ENCODE results near the gene MPV17L2.

Gene MPV17L2

DNA sequence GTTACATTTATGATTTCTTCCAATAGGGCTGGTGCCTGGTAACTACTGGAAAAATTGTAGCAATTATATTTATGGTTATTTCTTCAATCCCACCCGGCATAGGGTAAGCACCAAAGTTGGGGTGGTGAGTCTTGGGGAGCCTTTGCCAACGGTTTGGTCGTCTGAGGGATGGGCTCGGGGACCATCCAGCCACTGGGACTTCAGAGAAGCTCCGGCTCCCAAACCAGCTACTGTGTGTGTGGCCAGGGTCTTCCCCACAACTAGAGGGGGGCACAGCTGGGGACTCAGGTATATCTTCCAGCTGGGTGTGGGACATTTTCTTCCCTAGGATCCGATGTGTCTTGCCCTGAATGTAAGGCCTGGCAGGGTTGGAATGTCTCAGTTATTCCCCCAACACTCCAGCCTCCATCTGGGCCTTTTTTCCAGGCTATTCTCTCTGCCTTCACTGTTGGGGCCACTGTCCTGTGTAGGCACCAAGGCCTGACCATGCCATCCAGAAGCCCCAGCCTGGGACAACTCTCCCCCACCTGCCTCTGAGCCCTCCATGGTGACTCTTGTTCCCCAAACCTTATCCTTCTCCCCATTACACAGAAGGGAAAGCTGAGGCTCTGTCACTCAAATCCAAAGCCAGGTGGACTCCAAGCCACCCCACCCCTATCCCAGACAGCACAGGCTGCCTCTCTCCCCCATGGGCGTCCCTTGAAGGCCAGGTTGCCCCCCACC, 20.5 kb upstream of the MPV17L2 start:
- TF ChIP-seq, protein P1, sequence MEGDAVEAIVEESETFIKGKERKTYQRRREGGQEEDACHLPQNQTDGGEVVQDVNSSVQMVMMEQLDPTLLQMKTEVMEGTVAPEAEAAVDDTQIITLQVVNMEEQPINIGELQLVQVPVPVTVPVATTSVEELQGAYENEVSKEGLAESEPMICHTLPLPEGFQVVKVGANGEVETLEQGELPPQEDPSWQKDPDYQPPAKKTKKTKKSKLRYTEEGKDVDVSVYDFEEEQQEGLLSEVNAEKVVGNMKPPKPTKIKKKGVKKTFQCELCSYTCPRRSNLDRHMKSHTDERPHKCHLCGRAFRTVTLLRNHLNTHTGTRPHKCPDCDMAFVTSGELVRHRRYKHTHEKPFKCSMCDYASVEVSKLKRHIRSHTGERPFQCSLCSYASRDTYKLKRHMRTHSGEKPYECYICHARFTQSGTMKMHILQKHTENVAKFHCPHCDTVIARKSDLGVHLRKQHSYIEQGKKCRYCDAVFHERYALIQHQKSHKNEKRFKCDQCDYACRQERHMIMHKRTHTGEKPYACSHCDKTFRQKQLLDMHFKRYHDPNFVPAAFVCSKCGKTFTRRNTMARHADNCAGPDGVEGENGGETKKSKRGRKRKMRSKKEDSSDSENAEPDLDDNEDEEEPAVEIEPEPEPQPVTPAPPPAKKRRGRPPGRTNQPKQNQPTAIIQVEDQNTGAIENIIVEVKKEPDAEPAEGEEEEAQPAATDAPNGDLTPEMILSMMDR (IDR thresholded peaks at IDR 0.05; ENCODE audit: low read length): no peak
- TF ChIP-seq EZH2 (optimal IDR thresholded peaks at IDR 0.05; ENCODE audit: low read depth, low read length): no peak
- TF ChIP-seq EZH2phosphoT487 (IDR thresholded peaks at IDR 0.05; ENCODE audit: low read length): no peak
- no peaks in the 10 kb centered on the region for H3K27me3 ChIP-seq (replicated peaks; ENCODE audit: insufficient read depth, low read length)
- peaks cover 5% of the 10 kb centered on the region; the same call in 1 of the 2 replicates for H3K79me2 ChIP-seq (ENCODE audit: low read length)
- H3K9me2 ChIP-seq (replicated peaks; ENCODE audit: insufficient read depth, low read length): no peaks in the 10 kb centered on the region
- H3K4me3 ChIP-seq (ENCODE audit: low read length): no peak overlapping the region
- H3F3A ChIP-seq (ENCODE audit: insufficient read depth, low read length): peaks cover 10% of the 10 kb centered on the region; the same call in 1 of the 2 replicates
- no peak for DNase-seq
- no peak overlapping the region for H3K27ac ChIP-seq (ENCODE audit: low read length)
- H3K4me2 ChIP-seq (ENCODE audit: low read depth, low read length): no peak overlapping the region
- H3K36me3 ChIP-seq (replicated peaks; ENCODE audit: insufficient read depth, low read length): no peaks in the 10 kb centered on the region
- H2AFZ ChIP-seq (ENCODE audit: low read length): no peak overlapping the region
- no peak overlapping the region for H3K9ac ChIP-seq (ENCODE audit: low read length)
- peaks cover 8% of the 10 kb centered on the region; the same call in 1 of the 2 replicates for H3K4me1 ChIP-seq (ENCODE audit: low read length)
- H4K20me1 ChIP-seq (ENCODE audit: insufficient read depth, low read length): no peaks in the 10 kb centered on the region
- H3K9me3 ChIP-seq (replicated peaks; ENCODE audit: insufficient read depth, low read length): no peaks in the 10 kb centered on the region

DNA sequence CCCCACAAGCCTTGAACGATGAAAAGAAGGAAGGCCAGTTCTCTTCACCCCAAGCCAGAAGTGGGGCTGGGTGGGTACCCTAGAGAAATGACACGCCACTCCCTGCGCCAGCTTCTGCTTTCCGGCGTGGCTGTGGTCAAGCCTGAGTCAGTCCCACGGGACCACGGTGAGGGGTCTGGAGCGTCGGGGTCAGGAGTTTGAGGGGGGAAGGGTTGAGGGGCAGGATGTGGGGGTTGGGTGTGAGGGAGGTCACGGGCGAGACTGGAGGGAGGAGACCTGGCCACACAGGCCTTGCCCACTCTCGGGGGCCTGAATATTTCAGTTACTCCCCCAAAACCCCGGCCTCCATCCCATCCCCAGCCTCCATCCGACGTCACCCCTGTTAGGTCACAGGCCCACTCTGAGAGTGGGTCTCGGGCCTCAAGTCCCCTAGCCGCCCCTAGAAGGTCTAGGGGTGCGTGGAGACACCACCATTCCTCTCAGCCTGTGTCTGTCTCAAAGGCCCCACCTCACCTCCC, 19.9 kb upstream of the MPV17L2 start:
- DNase-seq: no peak
- H3K4me1 ChIP-seq (ENCODE audit: low read length): peaks cover 8% of the 10 kb centered on the region; the same call in 1 of the 2 replicates
- H3F3A ChIP-seq (ENCODE audit: insufficient read depth, low read length): peaks cover 10% of the 10 kb centered on the region; the same call in 1 of the 2 replicates
- TF ChIP-seq EZH2 (optimal IDR thresholded peaks at IDR 0.05; ENCODE audit: low read depth, low read length): no peak
- TF ChIP-seq, protein P1 (IDR thresholded peaks at IDR 0.05; ENCODE audit: low read length): no peak
- TF ChIP-seq EZH2phosphoT487 (IDR thresholded peaks at IDR 0.05; ENCODE audit: low read length): no peak
- H3K79me2 ChIP-seq (ENCODE audit: low read length): peaks cover 5% of the 10 kb centered on the region; the same call in 1 of the 2 replicates
- H4K20me1 ChIP-seq (ENCODE audit: insufficient read depth, low read length): no peaks in the 10 kb centered on the region
- H3K9me3 ChIP-seq (replicated peaks; ENCODE audit: insufficient read depth, low read length): no peaks in the 10 kb centered on the region
- peak overlapping the region; percentile 60; the same call in 1 of the 2 replicates for H3K9ac ChIP-seq (ENCODE audit: low read length)
- H3K27ac ChIP-seq (ENCODE audit: low read length): no peak overlapping the region; the same call in 1 of the 2 replicates
- H3K36me3 ChIP-seq (replicated peaks; ENCODE audit: insufficient read depth, low read length): no peaks in the 10 kb centered on the region
- no peaks in the 10 kb centered on the region for H3K9me2 ChIP-seq (replicated peaks; ENCODE audit: insufficient read depth, low read length)
- no peaks in the 10 kb centered on the region for H3K27me3 ChIP-seq (replicated peaks; ENCODE audit: insufficient read depth, low read length)
- peak overlapping the region; percentile 64; the same call in 1 of the 2 replicates for H3K4me3 ChIP-seq (ENCODE audit: low read length)
- peak overlapping the region; percentile 97 for H3K4me2 ChIP-seq (ENCODE audit: low read depth, low read length)
- peak overlapping the region; percentile 63 for H2AFZ ChIP-seq (ENCODE audit: low read length)

DNA sequence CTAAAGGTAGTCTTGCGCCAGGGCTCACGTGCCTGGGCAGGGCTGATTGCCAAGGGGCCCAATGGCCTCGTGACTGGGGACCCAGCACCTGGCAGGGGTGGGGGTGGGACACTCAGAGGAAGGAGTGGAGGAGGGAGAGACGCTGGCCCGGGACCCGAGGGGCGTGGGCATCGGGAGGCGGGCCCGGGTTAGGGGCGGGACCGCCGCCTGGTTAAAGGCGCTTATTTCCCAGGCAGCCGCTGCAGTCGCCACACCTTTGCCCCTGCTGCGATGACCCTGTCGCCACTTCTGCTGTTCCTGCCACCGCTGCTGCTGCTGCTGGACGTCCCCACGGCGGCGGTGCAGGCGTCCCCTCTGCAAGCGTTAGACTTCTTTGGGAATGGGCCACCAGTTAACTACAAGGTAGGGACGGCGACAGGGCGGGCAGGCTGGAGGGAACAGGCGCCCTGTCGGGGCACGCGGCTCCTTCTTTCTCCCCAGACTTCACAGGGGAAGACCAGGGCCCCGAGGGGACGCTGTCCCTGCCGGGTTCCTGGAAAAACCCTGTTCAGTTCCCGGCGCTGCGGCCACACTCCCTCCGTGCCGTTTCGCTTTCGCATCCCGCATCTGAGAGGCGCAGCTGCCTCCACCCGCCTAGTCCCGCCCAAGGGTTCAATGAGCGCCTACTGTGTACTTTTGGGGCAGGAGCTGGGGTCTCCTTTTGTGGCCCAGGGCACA, 19.3 kb upstream of the MPV17L2 start, which contains the start of gene IFI30:
Gene IFI30 (plus strand): TSS at position 242 of the 717 bp plus-strand sequence. CDS start 29 bp downstream, at position 271.
- H2AFZ ChIP-seq (ENCODE audit: low read length): peak within 1 kb of the TSS; percentile 63
- H3K36me3 ChIP-seq (replicated peaks; ENCODE audit: insufficient read depth, low read length): no peaks in the 10 kb centered on the region
- H3K27ac ChIP-seq (ENCODE audit: low read length): peak within 1 kb of the TSS; percentile 27; the same call in 1 of the 2 replicates
- H3F3A ChIP-seq (ENCODE audit: insufficient read depth, low read length): peaks cover 10% of the 10 kb centered on the region; the same call in 1 of the 2 replicates
- no peaks in the 10 kb centered on the region for H3K9me2 ChIP-seq (replicated peaks; ENCODE audit: insufficient read depth, low read length)
- peak; percentile 57 for DNase-seq
- TF ChIP-seq EZH2 (optimal IDR thresholded peaks at IDR 0.05; ENCODE audit: low read depth, low read length): no peak
- TF ChIP-seq, protein P1 (IDR thresholded peaks at IDR 0.05; ENCODE audit: low read length): no peak
- no peak for TF ChIP-seq EZH2phosphoT487 (IDR thresholded peaks at IDR 0.05; ENCODE audit: low read length)
- peaks cover 5% of the 10 kb centered on the region; the same call in 1 of the 2 replicates for H3K79me2 ChIP-seq (ENCODE audit: low read length)
- H3K4me1 ChIP-seq (ENCODE audit: low read length): peaks cover 8% of the 10 kb centered on the region; the same call in 1 of the 2 replicates
- H3K27me3 ChIP-seq (replicated peaks; ENCODE audit: insufficient read depth, low read length): no peaks in the 10 kb centered on the region
- H3K4me2 ChIP-seq (ENCODE audit: low read depth, low read length): peak within 1 kb of the TSS; percentile 97
- H3K4me3 ChIP-seq (ENCODE audit: low read length): peak within 1 kb of the TSS; percentile 64
- no peaks in the 10 kb centered on the region for H4K20me1 ChIP-seq (ENCODE audit: insufficient read depth, low read length)
- H3K9me3 ChIP-seq (replicated peaks; ENCODE audit: insufficient read depth, low read length): no peaks in the 10 kb centered on the region
- peak within 1 kb of the TSS; percentile 60; the same call in 1 of the 2 replicates for H3K9ac ChIP-seq (ENCODE audit: low read length)

Data from MM.1S (cell line).